ENCODE results near the gene CTRB2. TPM values are rescaled to one million over a fixed set of nuclear protein-coding genes. Genes with fewer than 3 reads are reported as not detected.
A peak's percentile ranks its signal among the peaks of the same experiment; 100 is the strongest.

Gene CTRB2
- total RNA-seq (not detected), polyA plus RNA-seq (not detected), total RNA-seq (not detected)

DNA sequence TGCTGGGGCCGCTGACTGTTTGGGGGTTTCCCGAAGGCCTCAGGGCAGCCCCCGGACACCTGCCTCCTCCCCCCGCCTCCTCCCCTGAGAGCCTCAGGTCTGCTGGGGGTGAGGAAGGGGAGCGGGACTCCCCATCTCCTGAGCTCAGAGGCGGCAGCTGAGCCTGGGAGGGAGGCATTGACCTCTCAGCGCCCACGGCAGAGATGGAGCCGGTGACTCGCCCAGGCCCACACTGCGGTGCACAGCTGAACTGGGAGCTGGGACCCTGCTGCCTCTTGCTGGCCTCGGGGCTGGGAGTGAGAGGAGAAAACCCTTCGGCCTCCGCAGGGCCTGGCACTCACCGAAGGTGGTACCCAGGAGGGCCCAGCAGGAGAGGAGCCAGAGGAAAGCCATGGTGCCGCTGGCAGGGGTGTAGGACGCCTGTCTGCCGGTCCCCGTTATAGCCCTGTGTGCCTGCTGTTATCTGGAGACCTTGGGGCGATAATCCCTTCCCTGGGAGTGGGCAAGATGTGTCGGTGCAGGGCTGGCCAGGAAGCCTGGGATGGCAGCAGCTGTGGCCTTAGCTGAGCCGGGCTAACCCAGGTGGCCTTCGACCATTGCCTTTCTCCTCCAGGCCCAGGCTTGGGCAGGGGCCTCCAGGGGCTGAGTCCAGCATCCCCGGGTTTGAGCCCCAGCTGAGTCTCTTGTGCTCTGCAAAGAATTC is at the start of gene CTRB2:
CTRB2 (minus strand) TSS at position 413 of the 703 bp plus-strand sequence; CDS start at position 393, 20 bp downstream.
- peaks cover 0 to 3% (median 2%) of the 10 kb centered on the region in 7 donors for H3K4me1 Mint-ChIP-seq
- no peak within 1 kb of the TSS for H3K4me3 ChIP-seq (ENCODE audit: low read length)
- ATAC-seq, result no peak
- intact Hi-C loops (cut with micrococcal nuclease), result no loop called here
- H3K27me3 ChIP-seq (ENCODE audit: control insufficient read depth in 2 of 2, insufficient read depth in 2 of 2, low read length in 2 of 2), result no peaks in the 10 kb centered on the region
- H3K9me3 Mint-ChIP-seq, result no peaks in the 10 kb centered on the region
- H3K9me3 ChIP-seq (ENCODE audit: control insufficient read depth in 2 of 3, low read length in 3 of 3), result no peaks in the 10 kb centered on the region
- POLR2A ChIA-PET, result no interaction called here
- H3K4me3 Mint-ChIP-seq, result no peak within 1 kb of the TSS
- no peaks in the 10 kb centered on the region for H3K27me3 Mint-ChIP-seq
- H3K27ac Mint-ChIP-seq, result no peak within 1 kb of the TSS
- H3K4me1 ChIP-seq (ENCODE audit: control insufficient read depth in 2 of 2, insufficient read depth in 2 of 2, low read length in 2 of 2), result peaks cover 0 to 1% of the 10 kb centered on the region in 2 donors
- no peaks in the 10 kb centered on the region for H3K36me3 Mint-ChIP-seq
- no peak for DNase-seq
- CTCF ChIA-PET, result no interaction called here
- no peaks in the 10 kb centered on the region for H3K36me3 ChIP-seq (ENCODE audit: control insufficient read depth in 2 of 3, insufficient read depth in 3 of 3, low read length in 3 of 3)
- H3K27ac ChIP-seq (ENCODE audit: low read depth, low read length), result no peak within 1 kb of the TSS

DNA sequence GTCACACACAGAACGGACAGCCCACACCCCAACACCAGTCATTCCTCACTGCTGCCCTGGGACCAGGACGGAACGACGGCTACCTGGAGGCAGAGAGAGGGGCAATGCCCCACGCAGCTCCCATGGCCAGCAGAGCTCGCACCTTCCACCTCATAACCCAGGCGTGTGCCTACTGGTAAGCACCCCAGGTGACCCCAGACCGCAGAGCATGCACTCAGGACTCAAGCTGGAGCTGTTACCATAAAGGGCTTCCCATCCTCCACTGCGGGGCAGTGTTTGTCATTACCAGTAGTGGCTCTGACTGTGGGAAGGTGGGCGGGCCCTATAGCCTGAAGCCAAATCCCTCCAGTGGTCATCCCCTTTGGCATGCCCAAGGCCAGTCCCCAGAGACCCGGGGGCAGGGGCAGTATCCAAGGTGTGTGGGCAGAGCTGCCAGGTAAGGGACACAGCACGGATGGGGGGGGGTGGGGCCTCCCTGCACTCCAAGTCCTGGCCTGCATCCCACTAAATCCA is 49.2 kb upstream of the CTRB2 start:
- intact Hi-C loops (cut with micrococcal nuclease), result no loop called here
- H3K4me3 Mint-ChIP-seq, result no peak overlapping the region

DNA sequence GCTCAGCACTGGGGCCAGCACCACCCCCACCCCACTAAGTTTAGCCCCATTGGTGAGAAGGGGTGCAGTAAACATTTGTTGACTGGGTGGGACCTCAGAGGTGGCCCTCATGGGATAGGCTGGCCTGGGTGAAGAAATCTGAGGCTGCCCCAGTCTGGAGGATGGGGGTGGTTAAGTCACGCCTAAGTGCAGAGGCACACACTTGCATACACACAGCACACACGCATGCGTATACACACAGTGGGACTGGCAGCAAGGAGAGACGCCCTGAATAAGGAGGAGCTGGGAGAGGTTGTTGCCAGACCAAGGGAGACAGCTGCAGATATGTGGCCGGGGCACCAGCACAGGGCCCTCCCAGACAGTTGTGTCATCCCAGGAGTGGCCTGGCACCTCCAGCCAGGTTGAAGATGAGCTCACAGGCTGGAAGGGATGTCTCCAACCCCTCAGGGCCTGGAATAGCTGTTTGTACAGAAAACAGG is 47.4 kb upstream of the CTRB2 start:
- no peak for DNase-seq
- Histone ChIP-seq H3K27ac (ENCODE audit: low read depth, low read length) (no peak overlapping the region), H3K9me3 (ENCODE audit: control insufficient read depth in 2 of 3, low read length in 3 of 3) (no peaks in the 10 kb centered on the region), H3K36me3 (ENCODE audit: control insufficient read depth in 2 of 3, insufficient read depth in 3 of 3, low read length in 3 of 3) (no peaks in the 10 kb centered on the region), H3K4me1 (ENCODE audit: control insufficient read depth in 2 of 2, insufficient read depth in 2 of 2, low read length in 2 of 2) (peaks cover 0 to 5% of the 10 kb centered on the region in 2 donors), H3K4me3 (ENCODE audit: low read length) (no peak overlapping the region), H3K27me3 (ENCODE audit: control insufficient read depth in 2 of 2, insufficient read depth in 2 of 2, low read length in 2 of 2) (peaks cover 0 to 6% of the 10 kb centered on the region in 2 donors)
- intact Hi-C loops (cut with micrococcal nuclease), result no loop called here
- no peaks in the 10 kb centered on the region for H3K9me3 Mint-ChIP-seq
- H3K4me1 Mint-ChIP-seq, result peaks cover 0 to 10% (median 4%) of the 10 kb centered on the region in 7 donors
- CTCF ChIA-PET, result no interaction called here
- H3K36me3 Mint-ChIP-seq, result no peaks in the 10 kb centered on the region
- no peak overlapping the region for H3K27ac Mint-ChIP-seq
- no peak overlapping the region for H3K4me3 Mint-ChIP-seq
- POLR2A ChIA-PET, result no interaction called here
- ATAC-seq, result no peak
- H3K27me3 Mint-ChIP-seq, result peaks cover 20 to 57% (median 36%) of the 10 kb centered on the region in 5 donors

More for the DNA sequence above, 49.2 kb upstream of the CTRB2 start:
- Mint-ChIP-seq H3K27ac (no peak overlapping the region), H3K4me1 (peaks cover 0 to 6% (median 4%) of the 10 kb centered on the region in 7 donors), H3K36me3 (no peaks in the 10 kb centered on the region), H3K9me3 (no peaks in the 10 kb centered on the region), H3K27me3 (peaks cover 17 to 46% (median 44%) of the 10 kb centered on the region in 5 donors)
- H3K27me3 ChIP-seq (ENCODE audit: control insufficient read depth in 2 of 2, insufficient read depth in 2 of 2, low read length in 2 of 2), result no peaks in the 10 kb centered on the region
- H3K4me3 ChIP-seq (ENCODE audit: low read length), result no peak overlapping the region
- DNase-seq, result no peak
- ChIA-PET POLR2A (no interaction called here), CTCF (no interaction called here)
- no peaks in the 10 kb centered on the region for H3K36me3 ChIP-seq (ENCODE audit: control insufficient read depth in 2 of 3, insufficient read depth in 3 of 3, low read length in 3 of 3)
- ATAC-seq, result no peak
- no peak overlapping the region for H3K27ac ChIP-seq (ENCODE audit: low read depth, low read length)
- no peaks in the 10 kb centered on the region for H3K9me3 ChIP-seq (ENCODE audit: control insufficient read depth in 2 of 3, low read length in 3 of 3)
- H3K4me1 ChIP-seq (ENCODE audit: control insufficient read depth in 2 of 2, insufficient read depth in 2 of 2, low read length in 2 of 2), result no peaks in the 10 kb centered on the region

DNA sequence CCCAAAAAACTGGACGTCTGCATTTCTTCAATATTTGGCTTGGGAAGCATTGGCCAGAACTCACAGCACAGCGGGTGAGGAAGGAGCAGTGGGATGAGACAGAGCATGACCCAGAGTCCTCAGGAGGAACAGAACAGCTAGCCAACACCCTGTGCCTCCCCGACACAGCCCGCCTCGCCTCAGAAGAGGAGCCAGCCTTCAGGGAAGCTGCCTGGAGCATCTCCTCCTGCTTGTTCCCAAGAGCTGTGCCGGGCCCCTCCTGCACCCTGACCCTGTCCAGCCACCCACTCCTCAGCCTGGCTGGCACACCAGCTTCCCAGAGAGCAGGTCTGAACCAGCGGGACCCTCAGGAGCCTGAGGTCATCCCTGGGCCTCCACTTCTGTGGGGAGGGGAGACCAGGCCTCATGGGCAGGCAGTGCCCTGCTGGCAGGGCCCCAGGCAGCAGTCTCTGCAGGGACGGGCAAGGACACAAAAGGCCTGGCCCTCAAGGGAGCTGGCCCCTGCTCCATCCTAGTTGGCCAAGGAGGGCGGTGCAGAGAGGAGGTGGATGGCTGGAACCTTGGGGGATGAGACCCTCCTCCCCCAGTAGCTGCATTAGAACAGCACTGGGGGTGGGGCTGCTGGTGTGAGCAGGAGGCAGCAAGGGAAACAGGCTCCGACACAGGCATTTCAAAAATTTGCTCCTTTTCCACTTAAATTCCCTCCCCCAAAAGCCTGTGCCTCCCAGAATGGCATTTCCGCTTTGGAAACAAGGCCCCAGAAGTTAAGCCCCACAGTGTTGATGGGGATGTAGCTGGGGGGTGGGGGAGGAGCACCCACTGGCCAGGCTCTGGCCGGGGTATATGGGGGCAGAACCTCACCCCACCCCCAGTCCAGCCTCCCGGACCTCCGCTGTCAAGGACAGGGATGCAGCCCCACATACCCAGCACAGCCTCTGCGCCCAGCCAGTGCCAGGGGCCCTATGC is 46.3 kb upstream of the CTRB2 start:
- Mint-ChIP-seq H3K4me3 (peak overlapping the region in 2 of 10 donors; percentile 64 to 82), H3K27me3 (peaks cover 20 to 61% (median 33%) of the 10 kb centered on the region in 5 donors), H3K4me1 (peaks cover 0 to 10% (median 4%) of the 10 kb centered on the region in 7 donors), H3K36me3 (no peaks in the 10 kb centered on the region), H3K9me3 (no peaks in the 10 kb centered on the region), H3K27ac (no peak overlapping the region)
- ChIA-PET POLR2A (no interaction called here), CTCF (no interaction called here)
- no peak overlapping the region for H3K27ac ChIP-seq (ENCODE audit: low read depth, low read length)
- peaks cover 0 to 6% of the 10 kb centered on the region in 2 donors for H3K27me3 ChIP-seq (ENCODE audit: control insufficient read depth in 2 of 2, insufficient read depth in 2 of 2, low read length in 2 of 2)
- no peak for ATAC-seq
- H3K4me3 ChIP-seq (ENCODE audit: low read length), result no peak overlapping the region
- DNase-seq, result no peak
- intact Hi-C loops (cut with micrococcal nuclease), result no loop called here
- H3K4me1 ChIP-seq (ENCODE audit: control insufficient read depth in 2 of 2, insufficient read depth in 2 of 2, low read length in 2 of 2), result peaks cover 0 to 5% of the 10 kb centered on the region in 2 donors
- no peaks in the 10 kb centered on the region for H3K9me3 ChIP-seq (ENCODE audit: control insufficient read depth in 2 of 3, low read length in 3 of 3)
- H3K36me3 ChIP-seq (ENCODE audit: control insufficient read depth in 2 of 3, insufficient read depth in 3 of 3, low read length in 3 of 3), result no peaks in the 10 kb centered on the region

- ChIA-PET POLR2A (no interaction called here), CTCF (no interaction called here)
- DNase-seq (no peak), ATAC-seq (no peak)
- no peaks in the 10 kb centered on the region for H3K36me3 Mint-ChIP-seq
- intact Hi-C loops (cut with micrococcal nuclease), result no loop called here
- H3K9me3 ChIP-seq (ENCODE audit: control insufficient read depth in 2 of 3, low read length in 3 of 3), result no peaks in the 10 kb centered on the region
- H3K4me3 Mint-ChIP-seq, result peak overlapping the region; percentile 23 to 82 (median 68)
- no peaks in the 10 kb centered on the region for H3K9me3 Mint-ChIP-seq
- H3K4me1 Mint-ChIP-seq, result peaks cover 0 to 10% (median 4%) of the 10 kb centered on the region in 7 donors
- peaks cover 0 to 5% of the 10 kb centered on the region in 2 donors for H3K4me1 ChIP-seq (ENCODE audit: control insufficient read depth in 2 of 2, insufficient read depth in 2 of 2, low read length in 2 of 2)
- peaks cover 25 to 68% (median 31%) of the 10 kb centered on the region in 5 donors for H3K27me3 Mint-ChIP-seq
- no peaks in the 10 kb centered on the region for H3K36me3 ChIP-seq (ENCODE audit: control insufficient read depth in 2 of 3, insufficient read depth in 3 of 3, low read length in 3 of 3)
- no peak overlapping the region for H3K27ac ChIP-seq (ENCODE audit: low read depth, low read length)
- no peak overlapping the region for H3K4me3 ChIP-seq (ENCODE audit: low read length)
- no peak overlapping the region for H3K27ac Mint-ChIP-seq
- H3K27me3 ChIP-seq (ENCODE audit: control insufficient read depth in 2 of 2, insufficient read depth in 2 of 2, low read length in 2 of 2), result peaks cover 0 to 6% of the 10 kb centered on the region in 2 donors
Observed at GRCh38 chr16:75252049-75252864, 45.3 kb upstream of the CTRB2 start.

Data from naive thymus-derived CD4-positive, alpha-beta T cell (primary cell).